Sigmoid colon (tissue), 4 donors: Measurements from ENCODE around the gene VEGFA.

Source experiments
- CTCF ChIP-seq, 4 experiments: fragments of 450-650 bp in 3 of 4; fragments of 200-600 bp in 1 of 4; IDR thresholded peaks; one replicate each; pipeline ENCODE4 v1.5.1; 2016 to 2019; ENCODE audit warnings: antibody characterized with exemption in 4 of 4, mild to moderate bottlenecking in 3 of 4, moderate library complexity in 2 of 4
- EP300 ChIP-seq, 4 donors: sonication (generic); formaldehyde crosslinking; IDR thresholded peaks; one replicate each; pipeline ENCODE4 v1.6.1; 2017; ENCODE audit warnings: antibody characterized with exemption in 4 of 4
- POLR2A ChIP-seq, 2 donors: fragments of 450-650 bp; IDR thresholded peaks; one replicate each; pipeline ENCODE4 v1.6.1; 2016; ENCODE audit warnings: antibody characterized with exemption in 2 of 2, mild to moderate bottlenecking in 2 of 2, moderate library complexity in 2 of 2
- POLR2AphosphoS5 ChIP-seq, 4 donors: sonication (generic); formaldehyde crosslinking; IDR thresholded peaks; one replicate each; pipeline ENCODE4 v1.6.1; 2017; ENCODE audit warnings: antibody characterized with exemption in 4 of 4

- TF ChIP-seq CTCF (IDR thresholded peaks at IDR 0.05), result no peak
- TF ChIP-seq POLR2A (IDR thresholded peaks at IDR 0.05), result no peak
- TF ChIP-seq POLR2AphosphoS5 (IDR thresholded peaks at IDR 0.05), result no peak
- TF ChIP-seq EP300 (IDR thresholded peaks at IDR 0.05), result no peak
Observed at GRCh38 chr6:43768506-43768860, 1.5 kb upstream of the VEGFA start.
